PC-9 (cell line): ENCODE data around the gene LGI2. TPM values are rescaled to one million over a fixed set of nuclear protein-coding genes. Genes with fewer than 3 reads are reported as not detected.

Experiments used
- BruUV-seq: library from RNA; stranded (reverse); fragments of 400-500 nt; replicated peaks from 2 replicates; lab custom pipeline; 2021; lab: Mats Ljungman, UMichigan
- CTCF ChIA-PET: fragments of 300-600 bp; sonication (Branson Sonifier 250); formaldehyde crosslinking; loops from one replicate; lab custom pipeline; 2022; ENCODE audit warnings: antibody characterized with exemption; lab: Charles Lee
- POLR2A ChIA-PET: fragments of 300-600 bp; sonication (Branson Sonifier 250); formaldehyde crosslinking; loops from one replicate; lab custom pipeline; 2022; ENCODE audit warnings: antibody characterized with exemption; ENCODE audit not compliant: unreplicated experiment; lab: Charles Lee
- DNase-seq, 2 experiments: peaks; one replicate each; pipeline versions ENCODE4 v3.0.0 to v3.0.0-alpha.2; 2015 to 2022; ENCODE audit warnings: mixed read lengths in 1 of 2
- H2AFZ ChIP-seq: fragments of 200-600 bp; sonication (generic); 2 replicates; pipeline ENCODE4 v1.8.1; 2017; ENCODE audit warnings: antibody characterized with exemption
- H3F3A ChIP-seq: fragments of 200-600 bp; sonication (generic); 2 replicates; pipeline ENCODE4 v1.8.1; 2017; ENCODE audit warnings: antibody characterized with exemption, mild to moderate bottlenecking, low read depth; ENCODE audit not compliant: insufficient read depth
- H3K27ac ChIP-seq: fragments of 200-600 bp; sonication (generic); 2 replicates; pipeline ENCODE4 v1.6.1; 2016; ENCODE audit warnings: mixed run types
- H3K27me3 ChIP-seq: fragments of 200-600 bp; sonication (generic); 2 replicates; pipeline ENCODE4 v1.6.1; 2016; ENCODE audit warnings: low read depth, mixed run types; ENCODE audit not compliant: insufficient read depth
- H3K36me3 ChIP-seq: fragments of 200-600 bp; sonication (generic); 2 replicates; pipeline ENCODE4 v1.6.1; 2016; ENCODE audit warnings: low read depth, mixed run types
- H3K4me1 ChIP-seq: fragments of 200-600 bp; sonication (generic); replicated peaks from 2 replicates; pipeline ENCODE4 v1.6.1; 2016; ENCODE audit warnings: mixed run types; ENCODE audit not compliant: insufficient read depth
- H3K4me2 ChIP-seq: fragments of 200-600 bp; sonication (generic); 2 replicates; pipeline ENCODE4 v1.6.1; 2017; ENCODE audit warnings: mixed run types
- H3K4me3 ChIP-seq: fragments of 200-600 bp; sonication (generic); 2 replicates; pipeline ENCODE4 v1.6.1; 2016; ENCODE audit warnings: mixed run types
- H3K79me2 ChIP-seq: fragments of 200-600 bp; sonication (generic); 2 replicates; pipeline ENCODE4 v1.6.1; 2017; ENCODE audit warnings: low read depth, mixed run types
- H3K9me2 ChIP-seq: fragments of 200-600 bp; sonication (generic); 2 replicates; pipeline ENCODE4 v1.8.1; 2017; ENCODE audit warnings: mild to moderate bottlenecking; ENCODE audit not compliant: insufficient read depth
- H3K9me3 ChIP-seq: fragments of 200-600 bp; sonication (generic); 2 replicates; pipeline ENCODE4 v1.8.1; 2016; ENCODE audit warnings: low read depth; ENCODE audit not compliant: insufficient read depth
- H4K20me1 ChIP-seq: fragments of 200-600 bp; sonication (generic); 2 replicates; pipeline ENCODE4 v1.8.1; 2017; ENCODE audit not compliant: insufficient read depth
- EZH2 ChIP-seq: fragments of 200-600 bp; sonication (generic); IDR thresholded peaks from 2 replicates; pipeline ENCODE4 v1.8.0; 2017; ENCODE audit warnings: antibody characterized with exemption, low read depth
- intact Hi-C: fragments of 100-400 bp; cut with micrococcal nuclease; formaldehyde crosslinking; loops from one replicate; pipeline ENCODE4 v1.10.0; 2022; ENCODE audit not compliant: unreplicated experiment
- total RNA-seq: library from RNA; stranded (reverse); gene quantifications from 2 replicates; pipeline ENCODE4 v1.2.3, GENCODE V29; 2021
- TF ChIP-seq, protein P1 (sequence below): fragments of 200-600 bp; sonication (generic); conservative IDR thresholded peaks from 2 replicates; pipeline ENCODE4 v1.6.1; 2017; ENCODE audit warnings: mixed run types, antibody characterized with exemption, mild to moderate bottlenecking, moderate library complexity

Gene LGI2
- total RNA-seq, 1 experiment from 2014 or later, result not detected

DNA sequence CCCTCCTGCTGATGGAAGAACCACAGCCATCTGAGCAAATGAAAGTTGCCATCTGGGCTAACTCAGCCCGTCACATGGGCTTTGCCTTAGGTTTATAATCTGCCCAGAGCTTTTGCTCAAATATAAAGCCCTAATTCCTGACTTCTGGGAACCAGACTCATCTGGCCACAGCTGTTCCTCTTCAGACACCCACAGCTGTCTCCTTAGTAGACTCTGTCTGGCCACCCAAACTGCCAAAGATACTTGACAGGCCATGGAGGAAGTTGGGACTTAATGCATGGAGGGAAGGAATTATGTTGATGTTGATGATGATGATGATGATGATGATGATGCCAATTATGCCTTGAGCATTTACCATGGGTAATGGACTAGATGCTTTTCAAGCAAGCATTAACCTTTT lies 8.0 kb downstream of the LGI2 start:
- no peak overlapping the region for H3K4me3 ChIP-seq
- POLR2A ChIA-PET, result no interaction called here
- H3K4me1 ChIP-seq, result no peaks in the 10 kb centered on the region
- peaks cover 4% of the 10 kb centered on the region; the same call in 1 of the 2 replicates for H3K27me3 ChIP-seq
- H3K9me3 ChIP-seq, result no peaks in the 10 kb centered on the region
- no peak overlapping the region for H3K27ac ChIP-seq
- BruUV-seq, result no TSS peak
- H3K4me2 ChIP-seq, result no peak overlapping the region
- no peaks in the 10 kb centered on the region for H3K9me2 ChIP-seq
- H3F3A ChIP-seq, result no peaks in the 10 kb centered on the region
- H4K20me1 ChIP-seq, result no peaks in the 10 kb centered on the region
- intact Hi-C loops, result no loop called here
- CTCF ChIA-PET, result no interaction called here
- DNase-seq, result no peak
- no peaks in the 10 kb centered on the region for H3K79me2 ChIP-seq
- TF ChIP-seq EZH2, result no peak
- TF ChIP-seq, protein P1, sequence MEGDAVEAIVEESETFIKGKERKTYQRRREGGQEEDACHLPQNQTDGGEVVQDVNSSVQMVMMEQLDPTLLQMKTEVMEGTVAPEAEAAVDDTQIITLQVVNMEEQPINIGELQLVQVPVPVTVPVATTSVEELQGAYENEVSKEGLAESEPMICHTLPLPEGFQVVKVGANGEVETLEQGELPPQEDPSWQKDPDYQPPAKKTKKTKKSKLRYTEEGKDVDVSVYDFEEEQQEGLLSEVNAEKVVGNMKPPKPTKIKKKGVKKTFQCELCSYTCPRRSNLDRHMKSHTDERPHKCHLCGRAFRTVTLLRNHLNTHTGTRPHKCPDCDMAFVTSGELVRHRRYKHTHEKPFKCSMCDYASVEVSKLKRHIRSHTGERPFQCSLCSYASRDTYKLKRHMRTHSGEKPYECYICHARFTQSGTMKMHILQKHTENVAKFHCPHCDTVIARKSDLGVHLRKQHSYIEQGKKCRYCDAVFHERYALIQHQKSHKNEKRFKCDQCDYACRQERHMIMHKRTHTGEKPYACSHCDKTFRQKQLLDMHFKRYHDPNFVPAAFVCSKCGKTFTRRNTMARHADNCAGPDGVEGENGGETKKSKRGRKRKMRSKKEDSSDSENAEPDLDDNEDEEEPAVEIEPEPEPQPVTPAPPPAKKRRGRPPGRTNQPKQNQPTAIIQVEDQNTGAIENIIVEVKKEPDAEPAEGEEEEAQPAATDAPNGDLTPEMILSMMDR, result no peak
- H2AFZ ChIP-seq, result no peak overlapping the region
- no peaks in the 10 kb centered on the region for H3K36me3 ChIP-seq

- TF ChIP-seq, protein P1, result no peak
- no peak for TF ChIP-seq EZH2
- ChIA-PET CTCF (no interaction called here), POLR2A (no interaction called here)
- Histone ChIP-seq H3K36me3 (no peaks in the 10 kb centered on the region), H3K4me2 (no peak overlapping the region), H3K27me3 (peaks cover 4% of the 10 kb centered on the region; the same call in 1 of the 2 replicates), H3F3A (no peaks in the 10 kb centered on the region), H3K79me2 (no peaks in the 10 kb centered on the region), H3K4me3 (no peak overlapping the region), H3K27ac (no peak overlapping the region), H3K4me1 (no peaks in the 10 kb centered on the region), H4K20me1 (no peaks in the 10 kb centered on the region), H2AFZ (no peak overlapping the region), H3K9me3 (no peaks in the 10 kb centered on the region), H3K9me2 (no peaks in the 10 kb centered on the region)
- peak in 1 of 2 experiments; percentile 45 for DNase-seq
- intact Hi-C loops, result no loop called here
- BruUV-seq, result no TSS peak
Observed at GRCh38 chr4:25021216-25021615, 9.5 kb downstream of the LGI2 start.

- peak in 1 of 2 experiments; percentile 53 for DNase-seq
- H3K27ac ChIP-seq, result no peak overlapping the region
- no peaks in the 10 kb centered on the region for H3F3A ChIP-seq
- no peaks in the 10 kb centered on the region for H3K36me3 ChIP-seq
- ChIA-PET CTCF (no interaction called here), POLR2A (no interaction called here)
- H3K9me3 ChIP-seq, result no peaks in the 10 kb centered on the region
- no peaks in the 10 kb centered on the region for H4K20me1 ChIP-seq
- no peaks in the 10 kb centered on the region; the same call in 1 of the 2 replicates for H3K27me3 ChIP-seq
- no peak overlapping the region for H3K4me3 ChIP-seq
- intact Hi-C loops, result no loop called here
- no peak overlapping the region for H3K4me2 ChIP-seq
- no peaks in the 10 kb centered on the region for H3K79me2 ChIP-seq
- H3K4me1 ChIP-seq, result no peaks in the 10 kb centered on the region
- no peaks in the 10 kb centered on the region for H3K9me2 ChIP-seq
- BruUV-seq, result no TSS peak
- TF ChIP-seq, protein P1, result no peak
- no peak for TF ChIP-seq EZH2
- no peak overlapping the region for H2AFZ ChIP-seq
Observed at GRCh38 chr4:25020236-25020635, 10.5 kb downstream of the LGI2 start.
